Measurements from ENCODE around the gene ZNF200. TPM values are rescaled to one million over a fixed set of nuclear protein-coding genes. Genes with fewer than 3 reads are reported as not detected.

The ZNF200 gene
- polyA plus RNA-seq, 1 donor (not counting 4 experiments of a cell fraction or from before 2014, with no cell fraction given) = 4.3 TPM

DNA sequence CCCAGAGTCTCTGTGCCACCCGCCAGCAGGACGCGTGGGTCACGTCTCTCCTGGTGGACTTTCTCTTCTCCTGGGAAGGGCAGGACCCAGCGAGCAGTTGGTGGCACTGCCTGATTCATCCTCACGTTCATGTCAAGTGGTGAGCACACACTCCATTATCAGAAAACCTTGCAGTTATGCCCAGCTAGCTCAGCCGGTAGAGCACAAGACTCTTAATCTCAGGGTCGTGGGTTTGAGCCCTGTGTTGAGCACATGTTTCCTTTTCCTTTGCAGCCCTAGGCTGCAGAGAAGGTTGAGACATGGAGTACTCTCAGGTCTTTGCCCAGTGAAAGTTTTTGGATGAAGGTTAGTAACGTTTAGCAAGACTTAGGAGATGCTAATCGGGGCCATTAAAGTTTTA lies 39.0 kb downstream of the ZNF200 start:
- no peak overlapping the region for H2AFZ ChIP-seq (ENCODE audit: control insufficient read depth, low read length)
- H3K9me1 ChIP-seq (ENCODE audit: control insufficient read depth, extremely low read depth, insufficient read depth, low read length) = no peaks in the 10 kb centered on the region
- no peak overlapping the region for H3K4me3 ChIP-seq (ENCODE audit: control insufficient read depth in 2 of 3, extremely low read depth in 1 of 3, insufficient read depth in 2 of 3, low read depth in 1 of 3, low read length in 3 of 3)
- no peaks in the 10 kb centered on the region for H4K20me1 ChIP-seq (ENCODE audit: control insufficient read depth, extremely low read depth, insufficient read depth, low read length)
- TF ChIP-seq EZH2 (IDR thresholded peaks at IDR 0.05; ENCODE audit: low read length) = no peak
- TF ChIP-seq, protein P1, sequence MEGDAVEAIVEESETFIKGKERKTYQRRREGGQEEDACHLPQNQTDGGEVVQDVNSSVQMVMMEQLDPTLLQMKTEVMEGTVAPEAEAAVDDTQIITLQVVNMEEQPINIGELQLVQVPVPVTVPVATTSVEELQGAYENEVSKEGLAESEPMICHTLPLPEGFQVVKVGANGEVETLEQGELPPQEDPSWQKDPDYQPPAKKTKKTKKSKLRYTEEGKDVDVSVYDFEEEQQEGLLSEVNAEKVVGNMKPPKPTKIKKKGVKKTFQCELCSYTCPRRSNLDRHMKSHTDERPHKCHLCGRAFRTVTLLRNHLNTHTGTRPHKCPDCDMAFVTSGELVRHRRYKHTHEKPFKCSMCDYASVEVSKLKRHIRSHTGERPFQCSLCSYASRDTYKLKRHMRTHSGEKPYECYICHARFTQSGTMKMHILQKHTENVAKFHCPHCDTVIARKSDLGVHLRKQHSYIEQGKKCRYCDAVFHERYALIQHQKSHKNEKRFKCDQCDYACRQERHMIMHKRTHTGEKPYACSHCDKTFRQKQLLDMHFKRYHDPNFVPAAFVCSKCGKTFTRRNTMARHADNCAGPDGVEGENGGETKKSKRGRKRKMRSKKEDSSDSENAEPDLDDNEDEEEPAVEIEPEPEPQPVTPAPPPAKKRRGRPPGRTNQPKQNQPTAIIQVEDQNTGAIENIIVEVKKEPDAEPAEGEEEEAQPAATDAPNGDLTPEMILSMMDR (optimal IDR thresholded peaks at IDR 0.05 in 1 of 3, IDR thresholded peaks at IDR 0.05 in 1 of 3, conservative IDR thresholded peaks at IDR 0.05 in 1 of 3; ENCODE audit: extremely low read depth in 1 of 3, insufficient read depth in 2 of 3, low read length in 3 of 3) = no peak
- H3K27ac ChIP-seq (ENCODE audit: control insufficient read depth, insufficient read depth, low read length) = no peak overlapping the region
- no peak for FAIRE-seq
- peaks cover 3% of the 10 kb centered on the region for H3K4me1 ChIP-seq (ENCODE audit: control insufficient read depth, extremely low read depth, insufficient read depth, low read length)
- H3K36me3 ChIP-seq (ENCODE audit: control insufficient read depth in 2 of 2, extremely low read depth in 1 of 2, insufficient read depth in 2 of 2, low read length in 2 of 2) = no peaks in the 10 kb centered on the region
- H3K27me3 ChIP-seq (ENCODE audit: control insufficient read depth, extremely low read depth, insufficient read depth, low read length) = no peaks in the 10 kb centered on the region
- no peaks in the 10 kb centered on the region for H3K79me2 ChIP-seq (ENCODE audit: control insufficient read depth, insufficient read depth, low read length)
- H3K9me3 ChIP-seq (ENCODE audit: control insufficient read depth, low read depth, low read length) = no peaks in the 10 kb centered on the region
- H3K9ac ChIP-seq (ENCODE audit: control insufficient read depth, extremely low read depth, insufficient read depth, low read length) = no peak overlapping the region
- no peak overlapping the region for H3K4me2 ChIP-seq (ENCODE audit: control insufficient read depth, extremely low read depth, insufficient read depth, low read depth, low read length)
- dilution Hi-C loops (cut with MboI; ENCODE audit: extremely low pct_ligation_motif_present, low sequenced_read_pairs) = no loop called here
- no peak for DNase-seq (ENCODE audit: low read depth, low spot score)

DNA sequence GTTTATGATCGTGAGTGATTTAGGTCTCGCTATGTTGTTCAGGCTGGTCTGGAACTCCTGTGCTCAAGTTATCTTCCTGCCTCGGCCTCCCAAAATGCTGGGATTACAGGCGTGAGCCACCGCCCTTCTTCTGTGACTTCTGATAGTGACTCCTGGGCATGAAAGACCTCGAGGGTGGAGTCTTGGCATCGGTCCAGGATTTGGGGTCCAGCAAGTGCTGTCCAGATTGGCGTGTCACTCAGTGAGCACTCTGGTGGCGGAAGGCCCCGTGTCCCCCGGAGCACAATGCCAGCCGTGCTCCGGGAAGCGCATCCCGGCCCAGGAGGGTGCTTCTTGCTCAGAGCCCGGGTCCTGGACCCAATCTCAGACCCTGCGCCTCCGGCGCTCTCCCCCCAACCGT lies 40.2 kb downstream of the ZNF200 start:
- no peak for DNase-seq (ENCODE audit: low read depth, low spot score)
- Histone ChIP-seq H3K4me3 (ENCODE audit: control insufficient read depth in 2 of 3, extremely low read depth in 1 of 3, insufficient read depth in 2 of 3, low read depth in 1 of 3, low read length in 3 of 3) (no peak overlapping the region), H3K79me2 (ENCODE audit: control insufficient read depth, insufficient read depth, low read length) (no peaks in the 10 kb centered on the region), H4K20me1 (ENCODE audit: control insufficient read depth, extremely low read depth, insufficient read depth, low read length) (no peaks in the 10 kb centered on the region), H2AFZ (ENCODE audit: control insufficient read depth, low read length) (no peak overlapping the region), H3K9me3 (ENCODE audit: control insufficient read depth, low read depth, low read length) (no peaks in the 10 kb centered on the region), H3K27ac (ENCODE audit: control insufficient read depth, insufficient read depth, low read length) (no peak overlapping the region), H3K9ac (ENCODE audit: control insufficient read depth, extremely low read depth, insufficient read depth, low read length) (no peak overlapping the region), H3K4me2 (ENCODE audit: control insufficient read depth, extremely low read depth, insufficient read depth, low read depth, low read length) (no peak overlapping the region), H3K9me1 (ENCODE audit: control insufficient read depth, extremely low read depth, insufficient read depth, low read length) (no peaks in the 10 kb centered on the region), H3K36me3 (ENCODE audit: control insufficient read depth in 2 of 2, extremely low read depth in 1 of 2, insufficient read depth in 2 of 2, low read length in 2 of 2) (no peaks in the 10 kb centered on the region), H3K4me1 (ENCODE audit: control insufficient read depth, extremely low read depth, insufficient read depth, low read length) (peaks cover 7% of the 10 kb centered on the region), H3K27me3 (ENCODE audit: control insufficient read depth, extremely low read depth, insufficient read depth, low read length) (no peaks in the 10 kb centered on the region)
- TF ChIP-seq, protein P1 (optimal IDR thresholded peaks at IDR 0.05 in 1 of 3, IDR thresholded peaks at IDR 0.05 in 1 of 3, conservative IDR thresholded peaks at IDR 0.05 in 1 of 3; ENCODE audit: extremely low read depth in 1 of 3, insufficient read depth in 2 of 3, low read length in 3 of 3) = no peak
- no peak for TF ChIP-seq EZH2 (IDR thresholded peaks at IDR 0.05; ENCODE audit: low read length)
- dilution Hi-C loops (cut with MboI; ENCODE audit: extremely low pct_ligation_motif_present, low sequenced_read_pairs) = no loop called here
- no peak for FAIRE-seq
